ENCODE results near the gene ZMIZ2.

Gene ZMIZ2

DNA sequence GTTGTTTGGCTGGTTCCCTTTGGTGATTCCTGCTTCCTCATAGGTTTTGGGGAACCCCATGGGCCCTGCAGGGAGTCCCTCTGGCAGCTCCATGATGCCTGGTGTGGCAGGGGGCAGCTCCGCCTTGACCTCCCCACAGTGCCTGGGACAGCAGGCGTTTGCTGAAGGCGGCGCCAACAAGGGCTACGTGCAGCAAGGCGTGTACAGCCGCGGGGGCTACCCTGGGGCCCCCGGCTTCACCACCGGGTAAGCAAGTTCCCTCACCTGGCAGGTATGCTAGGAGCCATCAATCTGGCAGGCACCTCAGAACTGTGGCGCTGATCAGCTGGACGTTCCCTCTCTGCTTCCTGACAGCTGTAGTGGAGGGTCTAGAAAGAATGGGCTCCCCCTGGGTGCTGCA is 8.3 kb downstream of the ZMIZ2 start:
- DNase-seq: no peak

GRCh38 chr7:44757311-44757710 is 8.7 kb downstream of the ZMIZ2 start:
- DNase-seq: no peak

GRCh38 chr7:44757739-44758138 is 9.1 kb downstream of the ZMIZ2 start:
- DNase-seq: no peak

- no peak for DNase-seq
Observed at GRCh38 chr7:44759246-44759645, 10.6 kb downstream of the ZMIZ2 start.

DNA sequence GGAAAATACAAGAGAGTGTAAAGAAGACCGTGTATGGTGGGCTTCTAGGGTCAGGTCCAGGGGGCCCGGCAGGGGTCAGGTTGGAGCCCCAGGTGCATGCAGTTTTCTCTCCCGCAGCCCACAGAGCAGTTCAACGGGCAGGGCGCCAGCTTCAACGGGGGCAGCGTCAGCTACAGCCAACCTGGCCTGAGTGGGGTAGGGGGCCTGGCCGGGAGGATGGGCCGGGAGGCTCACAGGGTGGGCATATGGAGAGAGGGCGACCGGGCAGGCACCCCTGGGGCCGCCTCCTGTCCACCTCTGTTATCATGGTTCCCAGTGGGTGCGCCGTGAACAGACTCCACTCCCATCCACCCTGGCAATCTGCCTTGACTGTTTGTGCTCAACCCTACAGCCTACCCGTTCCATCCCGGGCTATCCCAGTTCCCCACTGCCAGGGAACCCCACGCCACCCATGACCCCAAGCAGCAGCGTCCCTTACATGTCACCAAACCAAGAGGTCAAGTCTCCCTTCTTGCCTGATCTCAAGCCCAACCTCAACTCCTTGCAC is 11.5 kb downstream of the ZMIZ2 start:
- no peak for DNase-seq

- DNase-seq: no peak
Observed at GRCh38 chr7:44761207-44762161, 12.8 kb downstream of the ZMIZ2 start.

DNA sequence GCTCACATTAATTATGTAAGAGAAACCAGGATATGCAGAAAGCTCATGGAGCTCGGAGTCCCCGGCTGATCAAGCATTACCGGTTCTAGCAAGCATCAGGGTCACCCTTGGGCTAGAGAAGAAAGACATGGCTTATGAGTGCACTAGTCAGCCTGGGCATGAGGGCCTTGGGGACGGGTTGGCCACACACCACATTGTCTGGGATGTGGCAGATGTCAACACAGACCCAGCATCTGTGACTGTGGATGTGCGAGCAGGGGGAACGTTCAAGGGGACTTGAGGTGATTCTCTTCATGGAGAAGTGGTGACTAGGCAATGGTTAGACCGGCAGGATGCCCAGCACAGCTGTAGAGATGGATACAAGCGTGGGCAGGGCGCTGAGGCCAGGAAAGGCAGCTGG is 13.7 kb downstream of the ZMIZ2 start:
- no peak for DNase-seq

- DNase-seq: no peak
Observed at GRCh38 chr7:44762726-44763522, 14.3 kb downstream of the ZMIZ2 start.

GRCh38 chr7:44764081-44764480 is 15.4 kb downstream of the ZMIZ2 start:
- DNase-seq: no peak

- no peak for DNase-seq
Observed at GRCh38 chr7:44764665-44765578, 16.3 kb downstream of the ZMIZ2 start.

DNA sequence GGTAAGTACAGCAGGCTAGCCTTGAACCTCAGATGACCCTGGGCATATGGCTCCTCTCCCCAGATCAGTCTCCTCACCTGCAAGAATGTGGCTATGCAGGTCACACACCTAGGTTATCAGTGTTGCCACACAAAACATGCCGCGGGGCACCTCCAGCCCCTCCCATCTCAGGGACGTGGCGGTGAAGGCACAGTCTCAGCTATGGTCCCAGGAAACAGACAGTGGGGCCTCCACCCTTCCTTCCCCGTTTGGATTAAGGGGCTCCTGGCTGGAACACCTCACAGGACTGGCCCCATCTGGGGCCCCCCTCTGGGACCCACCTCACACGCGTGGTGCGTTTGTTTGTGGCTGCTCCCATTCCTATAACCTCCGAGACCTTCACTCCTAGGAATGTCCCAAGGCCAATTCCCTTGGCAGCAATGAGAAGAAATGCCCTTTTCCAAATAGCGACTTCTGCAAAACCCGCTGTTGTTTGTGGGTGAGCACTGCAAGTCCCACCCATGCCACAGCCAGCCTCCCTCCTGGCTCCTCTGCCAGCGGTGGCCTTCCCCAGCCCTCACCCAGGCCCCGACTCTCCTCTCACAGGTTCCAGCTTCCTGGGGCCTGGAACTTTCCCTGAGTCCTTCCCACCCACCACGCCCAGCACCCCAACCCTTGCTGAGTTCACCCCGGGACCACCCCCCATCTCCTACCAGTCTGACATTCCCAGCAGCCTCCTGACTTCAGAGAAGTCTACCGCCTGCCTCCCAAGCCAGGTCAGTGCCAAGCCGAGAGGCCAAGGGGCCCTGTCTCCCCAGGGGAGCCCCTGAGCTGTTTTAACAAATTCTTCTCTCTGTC is 17.1 kb downstream of the ZMIZ2 start:
- DNase-seq: no peak

- DNase-seq: no peak
Observed at GRCh38 chr7:44766416-44766801, 17.8 kb downstream of the ZMIZ2 start.

GRCh38 chr7:44767134-44767911 is 18.7 kb downstream of the ZMIZ2 start:
- DNase-seq: no peak

- no peak for DNase-seq
Observed at GRCh38 chr7:44767912-44768627, 19.4 kb downstream of the ZMIZ2 start.

- no peak for DNase-seq
Observed at GRCh38 chr7:44768628-44769371, 20.2 kb downstream of the ZMIZ2 start.

- DNase-seq: no peak
Observed at GRCh38 chr7:44769376-44769775, 20.7 kb downstream of the ZMIZ2 start.

- no peak for DNase-seq
Observed at GRCh38 chr7:44769776-44770294, 21.2 kb downstream of the ZMIZ2 start.

DNA sequence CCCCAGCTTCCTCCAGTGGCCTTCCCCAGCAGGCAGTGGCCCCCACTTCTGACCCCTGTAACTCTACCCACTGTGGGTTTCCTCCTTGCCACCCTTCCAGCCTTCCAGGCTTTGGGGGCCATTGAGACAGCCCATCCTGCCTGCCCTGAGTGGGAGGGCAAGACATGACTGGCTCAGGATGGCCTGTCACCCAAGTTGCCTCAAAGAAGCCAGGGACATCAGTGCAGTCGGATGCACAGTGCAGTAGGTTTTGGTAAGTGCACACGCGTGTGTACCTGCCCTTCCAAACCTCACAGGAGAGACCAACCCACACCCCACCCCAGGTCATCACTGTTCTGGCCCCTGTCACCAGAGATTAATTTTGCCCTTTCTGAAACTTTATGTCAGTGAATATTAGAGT is 22.7 kb downstream of the ZMIZ2 start:
- no peak for DNase-seq

GRCh38 chr7:44772440-44772839 is 23.8 kb downstream of the ZMIZ2 start:
- DNase-seq: no peak

All from NCI-H1048 (cell line).